ENCODE data around the gene PIK3C2G.

PIK3C2G gene

GRCh38 chr12:18254081-18254480 lies 7.2 kb upstream of the PIK3C2G start:
- no peak for TF ChIP-seq POLR2AphosphoS5 (IDR thresholded peaks at IDR 0.05; ENCODE audit: low read depth, low read length)
- no peak for TF ChIP-seq TAF1 (IDR thresholded peaks at IDR 0.05; ENCODE audit: borderline replicate concordance, insufficient read depth, low read length)
- no peak for TF ChIP-seq SIN3A (IDR thresholded peaks at IDR 0.05; ENCODE audit: borderline replicate concordance, insufficient read depth, low read length)
- no peak for TF ChIP-seq REST (IDR thresholded peaks at IDR 0.05; ENCODE audit: insufficient read depth in 1 of 2, low read depth in 2 of 2, low read length in 2 of 2)
- TF ChIP-seq FOXP2 (optimal IDR thresholded peaks at IDR 0.05; ENCODE audit: borderline replicate concordance, extremely low read depth, extremely low read length, insufficient read depth): no peak

GRCh38 chr12:18257251-18257650 lies 4.1 kb upstream of the PIK3C2G start:
- TF ChIP-seq POLR2AphosphoS5 (IDR thresholded peaks at IDR 0.05; ENCODE audit: low read depth, low read length) (no peak), FOXP2 (optimal IDR thresholded peaks at IDR 0.05; ENCODE audit: borderline replicate concordance, extremely low read depth, extremely low read length, insufficient read depth) (no peak), TAF1 (IDR thresholded peaks at IDR 0.05; ENCODE audit: borderline replicate concordance, insufficient read depth, low read length) (no peak), REST (IDR thresholded peaks at IDR 0.05; ENCODE audit: insufficient read depth in 1 of 2, low read depth in 2 of 2, low read length in 2 of 2) (no peak), SIN3A (IDR thresholded peaks at IDR 0.05; ENCODE audit: borderline replicate concordance, insufficient read depth, low read length) (no peak)

- no peak for TF ChIP-seq SIN3A (IDR thresholded peaks at IDR 0.05; ENCODE audit: borderline replicate concordance, insufficient read depth, low read length)
- TF ChIP-seq POLR2AphosphoS5 (IDR thresholded peaks at IDR 0.05; ENCODE audit: low read depth, low read length): no peak
- no peak for TF ChIP-seq FOXP2 (optimal IDR thresholded peaks at IDR 0.05; ENCODE audit: borderline replicate concordance, extremely low read depth, extremely low read length, insufficient read depth)
- no peak for TF ChIP-seq TAF1 (IDR thresholded peaks at IDR 0.05; ENCODE audit: borderline replicate concordance, insufficient read depth, low read length)
- no peak for TF ChIP-seq REST (IDR thresholded peaks at IDR 0.05; ENCODE audit: insufficient read depth in 1 of 2, low read depth in 2 of 2, low read length in 2 of 2)
Observed at GRCh38 chr12:18258929-18259328, 2.4 kb upstream of the PIK3C2G start.

GRCh38 chr12:18259906-18260682 lies 1.2 kb upstream of the PIK3C2G start:
- TF ChIP-seq REST (IDR thresholded peaks at IDR 0.05; ENCODE audit: insufficient read depth in 1 of 2, low read depth in 2 of 2, low read length in 2 of 2) (no peak), POLR2AphosphoS5 (IDR thresholded peaks at IDR 0.05; ENCODE audit: low read depth, low read length) (no peak), SIN3A (IDR thresholded peaks at IDR 0.05; ENCODE audit: borderline replicate concordance, insufficient read depth, low read length) (no peak), FOXP2 (optimal IDR thresholded peaks at IDR 0.05; ENCODE audit: borderline replicate concordance, extremely low read depth, extremely low read length, insufficient read depth) (no peak), TAF1 (IDR thresholded peaks at IDR 0.05; ENCODE audit: borderline replicate concordance, insufficient read depth, low read length) (no peak)

All from PFSK-1 (cell line).